ENCODE results near the gene GASK1A. TPM values are rescaled to one million over a fixed set of nuclear protein-coding genes. Genes with fewer than 3 reads are reported as not detected.

Gene GASK1A
- polyA plus RNA-seq, 2 of the 4 experiments (the other 2 are of a cell fraction): not detected

DNA sequence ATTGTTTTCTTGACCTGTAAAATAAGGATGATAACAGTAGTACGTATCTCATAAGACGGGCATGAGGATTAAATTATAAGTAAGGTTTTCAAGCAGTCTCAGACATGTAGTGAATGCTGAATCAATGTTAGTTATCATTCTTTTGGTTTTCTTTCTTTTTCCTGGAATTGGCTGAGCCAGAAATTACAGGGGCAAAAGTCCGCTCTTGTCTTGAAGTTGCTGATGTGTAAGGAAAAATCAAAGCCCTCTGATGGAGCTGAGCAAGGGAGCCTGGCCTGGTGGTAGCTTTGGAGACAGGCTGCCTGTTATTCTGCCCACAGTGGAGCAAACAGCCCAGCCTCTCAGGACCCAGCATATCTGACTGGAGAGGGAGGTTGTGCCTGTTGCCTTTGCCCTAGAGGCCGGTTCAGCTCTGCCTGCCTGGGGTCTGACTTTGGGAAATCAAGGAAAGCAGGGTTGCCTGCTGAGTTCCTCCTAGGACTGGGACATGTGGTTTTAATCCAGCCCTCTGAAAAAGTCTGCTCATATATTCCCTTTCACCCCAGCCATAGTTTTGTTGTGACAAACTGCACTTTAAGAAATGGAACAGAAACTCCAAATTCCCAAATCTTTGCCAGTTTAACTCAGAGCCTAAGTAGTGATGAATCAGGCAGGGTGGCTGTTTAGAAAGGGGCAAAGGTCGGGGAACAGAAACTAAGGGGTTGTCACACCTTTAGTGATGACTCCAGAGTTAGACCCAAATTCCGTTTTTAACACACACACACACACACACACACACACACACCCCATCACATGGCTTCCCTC lies 40.1 kb downstream of the GASK1A start:
- no peaks in the 10 kb centered on the region for H3K4me1 ChIP-seq
- WGBS (ENCODE audit: missing lambda C conversion rate): 33% methylated on average over 6 of the region's 6 CpGs
- no peak overlapping the region for H3K4me2 ChIP-seq
- no peak for DNase-seq (ENCODE audit: low read depth in 1 of 2, low spot score in 1 of 2)
- no peaks in the 10 kb centered on the region for H3K9me3 ChIP-seq
- H3K4me3 ChIP-seq: no peak overlapping the region
- ChIA-PET POLR2A (no interaction called here), CTCF (no interaction called here)
- ATAC-seq: no peak
- no peak for FAIRE-seq
- TF ChIP-seq FOSB (CRISPR knock-in tag; IDR thresholded peaks at IDR 0.05): no peak
- no peak for TF ChIP-seq CEBPB (IDR thresholded peaks at IDR 0.05)
- no peak for TF ChIP-seq NR3C1 (IDR thresholded peaks at IDR 0.05)
- TF ChIP-seq TP53 (CRISPR knock-in tag; IDR thresholded peaks at IDR 0.05): no peak
- no peak for TF ChIP-seq NPAS2 (CRISPR knock-in tag; IDR thresholded peaks at IDR 0.05; ENCODE audit: borderline replicate concordance)
- TF ChIP-seq, protein P1, sequence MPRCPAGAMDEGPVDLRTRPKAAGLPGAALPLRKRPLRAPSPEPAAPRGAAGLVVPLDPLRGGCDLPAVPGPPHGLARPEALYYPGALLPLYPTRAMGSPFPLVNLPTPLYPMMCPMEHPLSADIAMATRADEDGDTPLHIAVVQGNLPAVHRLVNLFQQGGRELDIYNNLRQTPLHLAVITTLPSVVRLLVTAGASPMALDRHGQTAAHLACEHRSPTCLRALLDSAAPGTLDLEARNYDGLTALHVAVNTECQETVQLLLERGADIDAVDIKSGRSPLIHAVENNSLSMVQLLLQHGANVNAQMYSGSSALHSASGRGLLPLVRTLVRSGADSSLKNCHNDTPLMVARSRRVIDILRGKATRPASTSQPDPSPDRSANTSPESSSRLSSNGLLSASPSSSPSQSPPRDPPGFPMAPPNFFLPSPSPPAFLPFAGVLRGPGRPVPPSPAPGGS (IDR thresholded peaks at IDR 0.05): no peak
- TF ChIP-seq RNF2 (IDR thresholded peaks at IDR 0.05; ENCODE audit: borderline replicate concordance, low read depth): no peak
- TF ChIP-seq, protein P2, sequence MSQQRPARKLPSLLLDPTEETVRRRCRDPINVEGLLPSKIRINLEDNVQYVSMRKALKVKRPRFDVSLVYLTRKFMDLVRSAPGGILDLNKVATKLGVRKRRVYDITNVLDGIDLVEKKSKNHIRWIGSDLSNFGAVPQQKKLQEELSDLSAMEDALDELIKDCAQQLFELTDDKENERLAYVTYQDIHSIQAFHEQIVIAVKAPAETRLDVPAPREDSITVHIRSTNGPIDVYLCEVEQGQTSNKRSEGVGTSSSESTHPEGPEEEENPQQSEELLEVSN (IDR thresholded peaks at IDR 0.05; ENCODE audit: borderline replicate concordance, low read depth): no peak
- TF ChIP-seq EHF (CRISPR knock-in tag; IDR thresholded peaks at IDR 0.05): no peak
- H3K27ac ChIP-seq: no peak overlapping the region

DNA sequence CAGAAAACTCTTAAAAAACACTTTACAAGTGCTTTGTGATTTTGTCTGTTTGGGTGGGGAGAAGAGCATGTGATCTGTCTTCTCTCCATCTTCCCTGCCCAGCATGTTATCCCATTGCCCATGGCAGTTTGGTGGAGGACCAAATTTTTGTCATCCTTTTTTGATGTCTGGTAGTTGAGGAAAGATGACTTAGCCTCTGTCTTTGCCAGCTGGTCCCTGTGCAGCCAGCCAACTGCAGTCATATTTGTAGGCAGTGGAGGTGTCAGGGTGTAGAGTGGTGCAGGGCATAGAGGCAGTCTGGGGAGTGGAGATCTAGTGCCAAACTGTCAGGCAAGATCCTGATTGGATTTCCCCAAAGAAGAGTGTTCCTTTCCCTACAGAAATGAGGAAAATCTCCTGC lies 40.7 kb downstream of the GASK1A start:
- Histone ChIP-seq H3K4me3 (no peak overlapping the region), H3K4me1 (no peaks in the 10 kb centered on the region), H3K9me3 (no peaks in the 10 kb centered on the region), H3K27ac (no peak overlapping the region), H3K4me2 (no peak overlapping the region)
- DNase-seq (ENCODE audit: low read depth in 1 of 2, low spot score in 1 of 2) (no peak), FAIRE-seq (no peak), ATAC-seq (no peak)
- no peak for TF ChIP-seq TFCP2L1 (CRISPR knock-in tag; IDR thresholded peaks at IDR 0.05)
- no peak for TF ChIP-seq POLR2AphosphoS2 (conservative IDR thresholded peaks at IDR 0.05; ENCODE audit: low read length)
- TF ChIP-seq FOSL2 (IDR thresholded peaks at IDR 0.05): no peak
- no peak for TF ChIP-seq FOSL2 (CRISPR knock-in tag; IDR thresholded peaks at IDR 0.05)
- no peak for TF ChIP-seq CBX8 (IDR thresholded peaks at IDR 0.05)
- no peak for TF ChIP-seq NPAS2 (CRISPR knock-in tag; IDR thresholded peaks at IDR 0.05; ENCODE audit: borderline replicate concordance)
- no peak for TF ChIP-seq SMC3 (IDR thresholded peaks at IDR 0.05)
- TF ChIP-seq HOXB5 (CRISPR knock-in tag; IDR thresholded peaks at IDR 0.05): no peak
- TF ChIP-seq PHF8 (IDR thresholded peaks at IDR 0.05; ENCODE audit: borderline replicate concordance, low read depth): no peak
- TF ChIP-seq KDM5A (IDR thresholded peaks at IDR 0.05): no peak
- CTCF ChIA-PET: no interaction called here
- POLR2A ChIA-PET: no interaction called here

- FAIRE-seq (no peak), DNase-seq (ENCODE audit: low read depth in 1 of 2, low spot score in 1 of 2) (no peak), ATAC-seq (no peak)
- Histone ChIP-seq H3K4me2 (no peak overlapping the region), H3K9me3 (no peaks in the 10 kb centered on the region), H3K4me1 (no peaks in the 10 kb centered on the region), H3K27ac (no peak overlapping the region), H3K4me3 (no peak overlapping the region)
- ChIA-PET CTCF (interaction anchor here (1.1 kb wide), 1 partner anchor 60 kb away, joined by 3 read pairs; no protein-coding TSS in a partner anchor), POLR2A (no interaction called here)
- 14% methylated on average over 4 of the region's 4 CpGs for WGBS (ENCODE audit: missing lambda C conversion rate)
- no peak for TF ChIP-seq CBX8 (IDR thresholded peaks at IDR 0.05)
- no peak for TF ChIP-seq ESRRA (IDR thresholded peaks at IDR 0.05; ENCODE audit: borderline replicate concordance, low read length)
- TF ChIP-seq, protein P3, sequence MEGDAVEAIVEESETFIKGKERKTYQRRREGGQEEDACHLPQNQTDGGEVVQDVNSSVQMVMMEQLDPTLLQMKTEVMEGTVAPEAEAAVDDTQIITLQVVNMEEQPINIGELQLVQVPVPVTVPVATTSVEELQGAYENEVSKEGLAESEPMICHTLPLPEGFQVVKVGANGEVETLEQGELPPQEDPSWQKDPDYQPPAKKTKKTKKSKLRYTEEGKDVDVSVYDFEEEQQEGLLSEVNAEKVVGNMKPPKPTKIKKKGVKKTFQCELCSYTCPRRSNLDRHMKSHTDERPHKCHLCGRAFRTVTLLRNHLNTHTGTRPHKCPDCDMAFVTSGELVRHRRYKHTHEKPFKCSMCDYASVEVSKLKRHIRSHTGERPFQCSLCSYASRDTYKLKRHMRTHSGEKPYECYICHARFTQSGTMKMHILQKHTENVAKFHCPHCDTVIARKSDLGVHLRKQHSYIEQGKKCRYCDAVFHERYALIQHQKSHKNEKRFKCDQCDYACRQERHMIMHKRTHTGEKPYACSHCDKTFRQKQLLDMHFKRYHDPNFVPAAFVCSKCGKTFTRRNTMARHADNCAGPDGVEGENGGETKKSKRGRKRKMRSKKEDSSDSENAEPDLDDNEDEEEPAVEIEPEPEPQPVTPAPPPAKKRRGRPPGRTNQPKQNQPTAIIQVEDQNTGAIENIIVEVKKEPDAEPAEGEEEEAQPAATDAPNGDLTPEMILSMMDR (IDR thresholded peaks at IDR 0.05): no peak
- TF ChIP-seq SMC3 (IDR thresholded peaks at IDR 0.05): no peak
- no peak for TF ChIP-seq POLR2AphosphoS2 (conservative IDR thresholded peaks at IDR 0.05; ENCODE audit: low read length)
- TF ChIP-seq, protein P4, sequence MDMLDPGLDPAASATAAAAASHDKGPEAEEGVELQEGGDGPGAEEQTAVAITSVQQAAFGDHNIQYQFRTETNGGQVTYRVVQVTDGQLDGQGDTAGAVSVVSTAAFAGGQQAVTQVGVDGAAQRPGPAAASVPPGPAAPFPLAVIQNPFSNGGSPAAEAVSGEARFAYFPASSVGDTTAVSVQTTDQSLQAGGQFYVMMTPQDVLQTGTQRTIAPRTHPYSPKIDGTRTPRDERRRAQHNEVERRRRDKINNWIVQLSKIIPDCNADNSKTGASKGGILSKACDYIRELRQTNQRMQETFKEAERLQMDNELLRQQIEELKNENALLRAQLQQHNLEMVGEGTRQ (IDR thresholded peaks at IDR 0.05): no peak
- no peak for TF ChIP-seq POLR2A (IDR thresholded peaks at IDR 0.05; ENCODE audit: low read length)
- TF ChIP-seq CHD2 (IDR thresholded peaks at IDR 0.05; ENCODE audit: low read length, partially characterized antibody): no peak
- no peak for TF ChIP-seq TP53 (CRISPR knock-in tag; IDR thresholded peaks at IDR 0.05)
- no peak for TF ChIP-seq RCOR1 (IDR thresholded peaks at IDR 0.05; ENCODE audit: low read depth, low read length)
- no peak for TF ChIP-seq ELK1 (IDR thresholded peaks at IDR 0.05; ENCODE audit: low read depth, low read length)
- TF ChIP-seq, protein P5, sequence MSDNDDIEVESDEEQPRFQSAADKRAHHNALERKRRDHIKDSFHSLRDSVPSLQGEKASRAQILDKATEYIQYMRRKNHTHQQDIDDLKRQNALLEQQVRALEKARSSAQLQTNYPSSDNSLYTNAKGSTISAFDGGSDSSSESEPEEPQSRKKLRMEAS (IDR thresholded peaks at IDR 0.05): no peak
These were observed 42.1 kb downstream of the GASK1A start for GRCh38 chr3:43021186-43021585.

Data from A549 (cell line).